K562 (cell line): Measurements from ENCODE around the gene SLC32A1. TPM values are rescaled to one million over a fixed set of nuclear protein-coding genes. Genes with fewer than 3 reads are reported as not detected.

ENCODE experiments used
- ATAC-seq: fragments of 200-7000 bp; cut with Tn5 transposase; 3 replicates; pipeline ENCODE4 v1.9.1; 2020; ENCODE audit warnings: moderate library complexity
- BruUV-seq: library from RNA; stranded (reverse); fragments of 400-500 nt; replicated peaks from 2 replicates; lab custom pipeline; 2021; lab: Mats Ljungman, UMichigan
- CTCF ChIA-PET: fragments of 300-600 bp; formaldehyde crosslinking; extraction: SDS; loops from one replicate; lab custom pipeline; 2021; ENCODE audit warnings: low intra/inter-chr PET ratio; lab: Yijun Ruan, JAX
- POLR2A ChIA-PET: fragments of 300-600, 350-650 bp; sonication (Branson Sonifier 250); formaldehyde crosslinking; extraction: SDS; loops from one replicate; lab custom pipeline; 2021; ENCODE audit warnings: antibody characterized with exemption, inconsistent platforms; lab: Yijun Ruan, JAX
- DNase-seq, 4 experiments: peaks; one replicate each; pipeline versions ENCODE4 v3.0.0 to v3.0.0-alpha.2; 2011 to 2018; ENCODE audit warnings: low spot score in 3 of 4, mixed read lengths in 3 of 4; ENCODE audit errors: extremely low read depth in 1 of 4
- FAIRE-seq: peaks from 2 replicates; lab custom pipeline; 2011; peaks lifted over from hg19 to GRCh38; lab: Jason Lieb, UNC
- H2AFZ ChIP-seq: 2 replicates; pipeline ENCODE4 v1.6.0; 2011; ENCODE audit warnings: low read depth, low read length, control low read depth, inconsistent platforms
- H3K27ac ChIP-seq: fragments of 200-600 bp; 3 replicates; pipeline ENCODE4 v1.8.0; 2011; ENCODE audit warnings: low read depth, mild to moderate bottlenecking, control low read depth, inconsistent platforms, low read length, moderate library complexity, mixed read lengths; ENCODE audit errors: extremely low read depth
- H3K27me3 ChIP-seq, 2 experiments: fragments of 300-600 bp in 1 of 2; 2 replicates in 1 of 2; 3 replicates in 1 of 2; pipeline versions ENCODE4 v1.6.0 to v1.8.0; 2011; ENCODE audit warnings: inconsistent platforms in 2 of 2, low read length in 2 of 2, mild to moderate bottlenecking in 1 of 2, mixed read lengths in 1 of 2, moderate library complexity in 1 of 2; ENCODE audit not compliant: control insufficient read depth in 2 of 2, insufficient read depth in 2 of 2
- H3K36me3 ChIP-seq: fragments of 300-600 bp; 3 replicates; pipeline ENCODE4 v1.8.0; 2011; ENCODE audit warnings: mild to moderate bottlenecking, low read length, inconsistent platforms; ENCODE audit not compliant: control insufficient read depth, insufficient read depth
- H3K4me1 ChIP-seq, 2 experiments: fragments of 200-600 bp in 1 of 2; replicated peaks in 1 of 2; 2 replicates in 1 of 2; 3 replicates in 1 of 2; pipeline versions ENCODE4 v1.5.1 to v1.8.0; 2011; ENCODE audit warnings: inconsistent platforms in 2 of 2, low read length in 2 of 2, mild to moderate bottlenecking in 1 of 2, mixed read lengths in 1 of 2, moderate library complexity in 1 of 2; ENCODE audit not compliant: control insufficient read depth in 2 of 2, insufficient read depth in 2 of 2
- H3K4me2 ChIP-seq: 2 replicates; pipeline ENCODE4 v1.6.1; 2011; ENCODE audit warnings: low read length, control low read depth, inconsistent platforms, mixed read lengths; ENCODE audit not compliant: insufficient read depth
- H3K4me3 ChIP-seq: fragments of 200-600 bp; sonication (generic), shearing (Covaris generic); 2 replicates; pipeline ENCODE4 v1.5.1; 2016; ENCODE audit warnings: control low read depth, inconsistent platforms
- H3K79me2 ChIP-seq: fragments of 200-600 bp; 3 replicates; pipeline ENCODE4 v1.8.0; 2011; ENCODE audit warnings: low read length, inconsistent platforms; ENCODE audit not compliant: control insufficient read depth, insufficient read depth
- H3K9ac ChIP-seq, 2 experiments: 2 replicates each; pipeline versions ENCODE4 v1.6.0 to v1.6.1; 2011; ENCODE audit warnings: low read depth in 2 of 2, low read length in 2 of 2, control low read depth in 1 of 2, inconsistent platforms in 1 of 2, mild to moderate bottlenecking in 1 of 2, mixed read lengths in 1 of 2; ENCODE audit not compliant: insufficient read depth in 1 of 2
- H3K9me1 ChIP-seq: one replicate; pipeline ENCODE4 v1.6.0; 2011; ENCODE audit warnings: inconsistent platforms, mild to moderate bottlenecking, low read length, moderate library complexity; ENCODE audit not compliant: control insufficient read depth, insufficient read depth
- H3K9me3 ChIP-seq: replicated peaks from 2 replicates; pipeline ENCODE4 v1.5.1; 2011; ENCODE audit warnings: low read depth, low read length, inconsistent platforms; ENCODE audit not compliant: control insufficient read depth, insufficient read depth
- H4K20me1 ChIP-seq: replicated peaks from 2 replicates; pipeline ENCODE4 v1.6.1; 2011; ENCODE audit warnings: low read length, inconsistent platforms, mixed read lengths; ENCODE audit not compliant: control insufficient read depth, insufficient read depth
- ATF3 ChIP-seq, 2 experiments: fragments of 450-650 bp in 1 of 2; sonication (generic) in 1 of 2; formaldehyde crosslinking in 1 of 2; IDR thresholded peaks in 1 of 2; conservative IDR thresholded peaks in 1 of 2; 2 replicates each; pipeline versions ENCODE4 v1.6.1 to v1.8.1; 2016 to 2023; ENCODE audit warnings: mild to moderate bottlenecking in 2 of 2, moderate library complexity in 2 of 2, inconsistent platforms in 1 of 2, missing genetic modification reagents in 1 of 2
- CREB5 ChIP-seq: fragments of 250-450 bp; sonication (Bioruptor Pico); IDR thresholded peaks from 2 replicates; pipeline ENCODE4 v1.5.0; 2020; ENCODE audit warnings: mild to moderate bottlenecking
- FOSL1 ChIP-seq: fragments of 200-800 bp; sonication (Bioruptor generic); conservative IDR thresholded peaks from 2 replicates; pipeline ENCODE4 v1.6.1; 2016; ENCODE audit warnings: missing genetic modification characterization, missing compliant biosample characterization
- FOXK2 ChIP-seq, 2 experiments: fragments of 450-650 bp; IDR thresholded peaks in 1 of 2; conservative IDR thresholded peaks in 1 of 2; 2 replicates each; pipeline ENCODE4 v1.6.1; 2016; ENCODE audit warnings: low read depth in 2 of 2, mild to moderate bottlenecking in 1 of 2
- GTF2B ChIP-seq: IDR thresholded peaks from 2 replicates; pipeline ENCODE4 v1.6.1; 2011; ENCODE audit not compliant: insufficient read length; ENCODE audit errors: extremely low read depth
- HNRNPLL ChIP-seq: fragments of 200-400 bp; formaldehyde crosslinking; IDR thresholded peaks from 2 replicates; pipeline ENCODE4 v1.6.1; 2017; ENCODE audit warnings: low read length, low read depth, mild to moderate bottlenecking; ENCODE audit not compliant: poor library complexity, severe bottlenecking
- MCM2 ChIP-seq: fragments of 450-650 bp; IDR thresholded peaks from 2 replicates; pipeline ENCODE4 v1.6.1; 2017; ENCODE audit warnings: low read depth, mild to moderate bottlenecking
- MCM7 ChIP-seq, 2 experiments: fragments of 450-650 bp; IDR thresholded peaks; 2 replicates each; pipeline ENCODE4 v1.6.1; 2016 to 2018
- NELFE ChIP-seq: IDR thresholded peaks from 2 replicates; pipeline ENCODE4 v1.6.1; 2011; ENCODE audit warnings: mild to moderate bottlenecking; ENCODE audit not compliant: insufficient read depth, insufficient read length
- NFXL1 ChIP-seq: fragments of 450-650 bp; formaldehyde crosslinking; IDR thresholded peaks from 2 replicates; pipeline ENCODE4 v1.4.0; 2021; ENCODE audit warnings: mild to moderate bottlenecking
- NKRF ChIP-seq: fragments of 450-650 bp; IDR thresholded peaks from 2 replicates; pipeline ENCODE4 v1.6.1; 2016; ENCODE audit warnings: borderline replicate concordance
- SRSF1 ChIP-seq: fragments of 200-400 bp; formaldehyde crosslinking; IDR thresholded peaks from 2 replicates; pipeline ENCODE4 v1.6.1; 2017; ENCODE audit warnings: mild to moderate bottlenecking, low read depth, low read length, moderate library complexity
- TARDBP ChIP-seq: fragments of 450-650 bp; IDR thresholded peaks from 2 replicates; pipeline ENCODE4 v1.6.1; 2016
- ZBTB17 ChIP-seq: fragments of 450-650 bp; formaldehyde crosslinking; IDR thresholded peaks from 2 replicates; pipeline ENCODE4 v1.4.0; 2020; ENCODE audit warnings: mild to moderate bottlenecking
- ZNF584 ChIP-seq: fragments of 200-800 bp; sonication (Bioruptor generic); IDR thresholded peaks from 2 replicates; pipeline ENCODE4 v1.6.1; 2016; ENCODE audit warnings: low read depth, mild to moderate bottlenecking, missing genetic modification characterization, missing compliant biosample characterization
- ZNF766 ChIP-seq: fragments of 200-800 bp; sonication (Bioruptor generic); conservative IDR thresholded peaks from 2 replicates; pipeline ENCODE4 v1.6.1; 2016; ENCODE audit warnings: missing genetic modification characterization, missing compliant biosample characterization
- ZNF77 ChIP-seq: fragments of 250-450 bp; sonication (Bioruptor Pico); IDR thresholded peaks from 2 replicates; pipeline ENCODE4 v1.5.0; 2020
- WGBS: fragments of 100-300 bp; shearing (Covaris generic); methylation state at CpG from one replicate; pipeline ENCODE4 v1.1.6; 2016; ENCODE audit warnings: low coverage, mixed read lengths; ENCODE audit not compliant: insufficient coverage; ENCODE audit errors: missing lambda C conversion rate; 5-methylcytosine and 5-hydroxymethylcytosine counted together
- in situ Hi-C: fragments of 300-500 bp; cut with MboI; formaldehyde crosslinking; loops from 4 replicates; pipeline ENCODE4 v1.15.0; 2018; ENCODE audit warnings: inconsistent platforms, mixed read lengths
- intact Hi-C: fragments of 100-400 bp; cut with micrococcal nuclease; formaldehyde crosslinking; loops from 2 replicates; pipeline ENCODE4 v1.14.2; 2022
- polyA plus RNA-seq, 8 experiments: library from polyadenylated mRNA; depleted of rRNA in 4 of 8; stranded (reverse) in 5 of 8; unstranded in 3 of 8; fragments of >200 nt; fragmentation: Nextera tagmentation in 2 of 8; fragmentation: Illumina TruSeq in 1 of 8; extraction: Ambion mirVana in 2 of 8; extraction: Trizol in 1 of 8; gene quantifications; 2 replicates each; pipeline versions ENCODE4 v1.2.1 to v1.2.3, GENCODE V29; 2011 to 2014; ENCODE audit warnings: inconsistent platforms in 1 of 8, missing spikeins in 1 of 8
- total RNA-seq, 7 experiments: library from RNA; depleted of rRNA in 6 of 7; stranded (reverse); fragments of >200 nt in 6 of 7; fragmentation: Illumina TruSeq in 2 of 7; extraction: Trizol in 2 of 7; gene quantifications; 2 replicates each; pipeline versions ENCODE4 v1.2.1 to v1.2.3, GENCODE V29; 2011 to 2021; ENCODE audit warnings: low replicate concordance in 1 of 7
- TF ChIP-seq, protein P1 (sequence below): fragments of 250-450 bp; sonication (Bioruptor Pico); IDR thresholded peaks from 2 replicates; pipeline ENCODE4 v1.8.0; 2021; ENCODE audit warnings: moderate library complexity, mild to moderate bottlenecking, inconsistent platforms

SLC32A1 gene
- total and polyA plus RNA-seq, 9 of the 15 experiments (the other 6 are each of a cell fraction or from before 2014, with no cell fraction given): not detected

DNA sequence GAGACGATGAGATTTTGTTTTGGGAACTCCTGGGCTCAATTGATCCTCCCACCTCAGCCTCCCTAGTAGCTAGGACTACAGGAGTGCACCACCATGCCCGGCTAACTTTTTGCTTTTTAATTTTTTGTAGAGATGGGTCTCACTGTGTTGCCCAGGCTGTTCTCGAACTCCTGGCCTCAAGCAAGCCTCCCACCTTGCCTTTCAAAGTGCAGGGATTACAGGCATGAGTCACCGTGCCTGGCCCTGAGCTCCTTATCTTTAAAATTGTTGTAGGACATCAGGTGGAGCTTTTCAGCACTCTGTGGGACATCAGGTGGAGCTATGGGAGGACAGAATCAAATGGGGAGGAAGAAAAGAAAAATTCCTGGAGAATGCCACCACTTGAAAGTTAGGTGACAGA lies 36.7 kb downstream of the SLC32A1 start:
- DNase-seq (no peak), FAIRE-seq (no peak), ATAC-seq (no peak)
- H3K4me2 ChIP-seq: no peak overlapping the region
- no peaks in the 10 kb centered on the region for H3K79me2 ChIP-seq
- H4K20me1 ChIP-seq: 0 out of 2 replicates have a peak, but pooled peaks cover 2% of the 10 kb centered on the region
- H3K36me3 ChIP-seq: peaks cover 85% of the 10 kb centered on the region
- H3K9ac ChIP-seq: no peak overlapping the region
- intact Hi-C loops: no loop called here
- ChIA-PET POLR2A (interaction anchor here (0.6 kb wide), 1 partner anchor 1268 kb away, joined by 3 read pairs; no protein-coding TSS in a partner anchor), CTCF (no interaction called here)
- H3K27ac ChIP-seq: no peak overlapping the region
- no TSS peak for BruUV-seq
- in situ Hi-C loops: no loop called here
- H3K27me3 ChIP-seq: no peaks in the 10 kb centered on the region
- H2AFZ ChIP-seq: no peak overlapping the region
- 65% methylated on average over 3 of the region's 4 CpGs for WGBS
- H3K9me3 ChIP-seq: no peaks in the 10 kb centered on the region
- peaks cover 0 to 8% of the 10 kb centered on the region in 2 experiments; a peak in 2 of 5 replicates for H3K4me1 ChIP-seq
- no peak overlapping the region for H3K4me3 ChIP-seq
- peaks cover 4% of the 10 kb centered on the region for H3K9me1 ChIP-seq
- TF ChIP-seq HNRNPLL (no peak), FOSL1 (0 out of 2 replicates have a peak, but pooled peaks have one; percentile 30), GTF2B (no peak), ZNF77 (no peak), NELFE (no peak), TARDBP (no peak), ZBTB17 (CRISPR knock-in tag) (no peak), NKRF (no peak), ATF3 (IDR thresholded peaks at IDR 0.05) (peak; percentile 47; the same call in 1 of the 2 replicates), ATF3 (CRISPR knock-in tag; conservative IDR thresholded peaks at IDR 0.05) (no peak), MCM2 (no peak), FOXK2 (conservative IDR thresholded peaks at IDR 0.05 in 1 of 2, IDR thresholded peaks at IDR 0.05 in 1 of 2; ENCODE audit: low read depth in 2 of 2) (no peak), MCM7 (IDR thresholded peaks at IDR 0.05) (no peak), ZNF584 (CRISPR knock-in tag) (no peak), ZNF766 (no peak), SRSF1 (no peak), NFXL1 (CRISPR knock-in tag) (no peak), CREB5 (no peak)
- TF ChIP-seq, protein P1, sequence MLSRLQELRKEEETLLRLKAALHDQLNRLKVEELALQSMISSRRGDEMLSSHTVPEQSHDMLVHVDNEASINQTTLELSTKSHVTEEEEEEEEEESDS (CRISPR knock-in tag): no peak
